Fibroblast of skin of back (primary cell): ENCODE measurements around the gene FRA10AC1.
"Not testable (repeated sequence)": the region's sequence is repeated elsewhere in the genome, so short reads cannot be mapped to it uniquely, and the experiment has no call there.

Source experiments
- DNase-seq: peaks from one replicate; pipeline ENCODE4 v3.0.0-alpha.2; 2013

The FRA10AC1 gene

DNA sequence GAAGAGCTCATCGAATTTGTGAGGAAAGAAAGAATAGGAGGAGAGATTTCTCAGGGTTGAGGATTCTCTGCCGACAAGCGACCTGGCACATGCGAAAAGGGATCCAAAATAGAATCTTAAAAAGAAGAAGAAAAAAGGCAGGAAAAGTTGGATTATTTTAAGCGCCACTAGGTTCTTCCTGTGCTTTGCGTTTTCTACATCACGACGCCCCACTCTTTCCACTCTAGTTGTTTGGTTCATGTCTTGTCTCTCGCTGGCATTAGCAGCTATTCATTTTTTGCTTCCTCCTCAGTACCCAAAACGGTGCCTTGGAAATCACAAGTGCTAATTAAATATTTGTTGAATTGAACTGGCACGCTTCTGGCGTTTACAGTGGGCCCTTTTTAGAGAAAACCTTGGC is 674 bp upstream of the FRA10AC1 start:
- no peak for DNase-seq

DNA sequence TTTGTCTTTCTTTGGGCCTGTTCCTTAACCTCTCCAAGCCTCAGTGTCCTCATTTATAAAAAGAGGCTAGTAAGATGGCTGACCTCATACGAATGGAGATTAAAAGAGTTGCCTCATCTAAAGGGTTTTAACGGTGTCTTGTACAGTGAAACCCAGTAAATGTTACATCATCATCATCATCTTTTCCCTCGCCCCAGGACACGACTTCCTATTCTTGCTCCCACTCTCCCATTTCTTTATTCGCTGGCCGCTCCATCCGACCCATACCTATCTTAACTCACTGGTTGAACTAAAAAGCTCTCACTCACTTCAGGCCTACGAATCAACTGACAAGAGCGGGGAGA is 554 bp downstream of the FRA10AC1 start:
- peak; percentile 44 for DNase-seq

DNA sequence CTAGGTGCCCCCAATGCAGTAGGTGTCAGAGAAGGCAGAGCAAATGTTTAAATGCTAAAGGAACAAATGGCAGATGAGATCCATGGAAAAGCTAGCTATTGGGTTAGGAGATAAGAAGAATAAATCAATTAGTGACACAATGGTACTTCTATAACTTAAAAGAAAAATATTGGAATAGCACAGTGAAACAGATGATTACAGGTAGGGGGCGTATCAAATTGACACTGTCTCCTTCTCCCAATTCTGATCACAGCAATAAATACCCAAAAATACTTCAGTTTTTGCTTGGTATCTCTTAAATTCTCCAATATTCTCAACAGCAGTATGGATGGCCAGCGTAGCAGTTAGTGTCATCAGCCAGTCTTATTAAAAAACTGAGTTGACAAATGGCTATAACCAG is 5.2 kb downstream of the FRA10AC1 start:
- no peak for DNase-seq

DNA sequence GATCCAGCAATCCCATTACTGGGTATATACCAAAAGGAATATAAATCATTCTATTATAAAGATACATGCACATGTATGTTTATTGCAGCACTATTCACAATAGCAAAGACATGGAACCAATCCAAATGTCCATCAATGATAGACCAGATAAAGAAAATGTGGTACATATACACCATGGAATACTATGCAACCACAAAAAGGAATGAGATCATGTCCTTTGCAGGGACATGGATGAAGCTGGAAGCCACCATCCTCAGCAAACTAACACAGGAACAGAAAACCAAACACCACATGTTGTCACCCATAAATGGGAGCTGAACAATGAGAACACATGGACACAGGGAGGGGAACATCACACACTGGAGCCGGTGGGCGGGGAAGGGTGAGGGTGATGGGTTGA is 5.8 kb downstream of the FRA10AC1 start:
- DNase-seq = not testable (repeated sequence)

DNA sequence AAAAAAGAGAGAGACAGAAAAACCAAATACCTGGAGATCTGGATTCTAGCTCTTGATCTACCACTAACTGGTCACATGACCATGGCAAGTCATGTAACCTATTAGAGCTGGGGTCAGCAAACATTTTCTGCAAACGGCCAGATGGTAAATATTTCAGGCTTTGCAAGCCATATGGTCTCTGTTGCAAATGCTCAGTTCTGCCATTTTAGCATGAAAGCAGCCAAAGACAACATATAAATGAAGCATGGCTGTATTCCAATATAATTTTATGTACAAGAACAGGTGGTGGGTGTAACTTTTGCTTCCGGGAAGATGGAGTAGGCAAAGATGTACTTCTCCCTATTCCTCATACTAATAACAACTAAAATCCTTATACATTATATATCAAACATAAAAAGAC is 6.7 kb downstream of the FRA10AC1 start:
- no peak for DNase-seq

DNA sequence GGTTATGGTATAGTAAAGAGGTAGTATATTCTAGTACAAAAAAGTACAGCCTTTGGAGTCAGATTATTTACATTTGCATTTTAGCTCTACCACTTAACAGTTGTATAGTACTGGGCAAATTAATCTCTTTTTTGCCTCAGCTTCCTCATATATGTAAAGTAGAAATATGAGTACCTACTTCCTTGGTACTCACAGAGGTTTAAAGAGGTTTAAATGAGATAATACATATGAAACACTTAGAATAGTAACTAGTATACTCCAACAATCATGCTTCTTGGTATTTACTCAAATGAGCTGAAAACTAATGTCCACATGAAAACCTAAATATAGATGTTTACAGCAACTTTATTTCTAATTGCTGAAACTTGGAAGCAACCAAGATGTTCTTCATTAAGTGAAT is 14.7 kb downstream of the FRA10AC1 start:
- no peak for DNase-seq

DNA sequence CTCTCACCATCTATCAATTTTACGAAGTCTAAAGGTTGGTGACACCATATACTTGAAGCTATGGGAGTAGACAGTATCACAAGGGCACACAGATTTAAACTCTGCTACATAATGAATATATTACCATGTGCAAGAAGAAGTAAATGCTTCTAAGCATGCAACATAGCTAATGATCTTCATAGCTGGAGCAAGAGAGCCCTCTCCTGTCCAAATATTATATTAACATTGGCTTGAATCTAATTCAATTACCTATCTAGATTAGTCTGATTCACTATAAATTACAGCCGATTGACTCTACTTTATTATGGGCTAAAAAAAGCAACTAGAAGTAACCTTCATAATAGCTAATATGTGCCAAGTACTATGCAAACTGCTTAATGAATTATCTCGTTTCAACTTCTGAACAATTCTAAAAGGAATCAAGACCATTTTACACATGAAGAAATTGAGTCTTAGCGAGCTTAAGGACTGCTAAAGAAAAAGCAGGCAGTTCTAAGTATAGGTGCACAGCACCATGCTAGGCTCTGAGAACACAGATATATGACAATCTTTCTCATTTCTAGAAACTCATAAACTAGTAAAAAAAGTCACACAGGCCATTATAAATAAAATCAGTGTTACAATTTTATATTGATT is 21.9 kb downstream of the FRA10AC1 start:
- DNase-seq = peak; percentile 50

DNA sequence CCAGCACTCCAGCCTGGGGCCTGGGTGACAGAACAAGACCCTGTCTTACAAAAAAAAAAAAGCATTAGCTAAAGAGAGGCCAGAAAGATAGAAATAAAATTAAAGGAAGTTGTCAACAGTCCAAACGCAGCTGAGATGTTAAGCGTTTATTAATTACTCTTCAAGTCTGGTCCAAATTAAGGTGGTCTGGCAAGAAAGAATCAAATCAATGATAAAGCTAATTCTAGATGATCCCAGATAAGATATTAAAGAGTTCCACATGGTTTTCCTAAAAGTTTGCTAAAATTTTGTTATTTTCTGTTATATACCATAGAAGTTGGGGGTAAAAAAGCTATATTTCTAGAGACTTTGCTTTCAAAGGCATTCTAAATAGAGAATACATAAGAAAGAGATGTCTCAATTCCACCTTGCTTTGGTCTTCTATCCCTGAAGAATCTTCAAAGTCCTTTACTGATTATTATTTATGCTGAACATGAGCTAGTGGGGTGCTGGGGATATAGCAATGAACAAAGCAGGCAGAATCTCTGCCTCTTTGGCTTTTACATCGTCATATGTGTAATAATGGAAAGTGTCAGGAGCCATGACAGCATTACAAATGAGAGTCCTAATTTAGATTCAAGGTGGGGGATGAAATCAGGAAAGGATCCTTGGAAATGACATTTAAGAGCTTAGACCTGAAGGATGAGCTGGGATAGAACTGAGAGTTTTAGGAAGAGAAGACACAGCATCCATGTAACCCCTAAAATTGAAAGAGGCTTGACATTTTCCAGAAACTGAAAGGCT is 23.4 kb downstream of the FRA10AC1 start:
- DNase-seq = no peak

DNA sequence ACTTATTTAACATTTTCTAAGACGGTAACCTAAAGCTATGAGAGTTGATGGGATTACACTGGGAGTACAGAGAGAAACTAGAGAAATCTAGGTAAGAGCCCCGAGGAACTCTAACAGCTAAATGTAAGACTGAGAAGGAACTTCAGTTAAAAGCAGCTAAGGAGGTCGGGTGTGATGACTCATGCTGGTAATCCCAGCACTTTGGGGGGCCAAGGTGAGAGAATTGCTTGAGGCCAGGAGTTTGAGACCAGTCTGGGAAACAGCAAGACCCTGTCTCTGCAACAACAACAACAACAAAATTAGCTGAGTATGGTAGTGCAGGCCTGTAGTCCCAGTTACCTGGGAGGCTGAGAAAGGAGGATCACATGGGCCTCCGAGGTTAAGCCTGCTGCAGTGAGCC is 24.0 kb downstream of the FRA10AC1 start:
- DNase-seq = no peak

DNA sequence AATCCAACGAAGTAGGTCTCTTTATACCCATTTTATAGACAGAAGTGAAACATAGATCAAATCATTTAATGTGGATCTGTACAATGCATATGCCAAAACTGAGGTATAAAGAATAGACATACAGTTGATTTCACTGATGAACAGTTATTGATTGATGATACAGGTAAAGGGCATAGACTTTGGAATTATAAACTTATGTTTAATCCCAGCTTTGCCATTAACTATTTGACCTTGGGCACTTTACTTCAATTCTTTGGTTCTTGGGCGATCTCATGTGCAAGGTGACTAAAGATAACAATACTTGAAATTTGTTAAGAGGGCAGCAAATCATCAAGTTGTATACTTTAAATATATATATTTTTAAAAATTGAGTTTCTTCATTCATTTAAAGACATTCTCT is 28.6 kb downstream of the FRA10AC1 start:
- DNase-seq = no peak

DNA sequence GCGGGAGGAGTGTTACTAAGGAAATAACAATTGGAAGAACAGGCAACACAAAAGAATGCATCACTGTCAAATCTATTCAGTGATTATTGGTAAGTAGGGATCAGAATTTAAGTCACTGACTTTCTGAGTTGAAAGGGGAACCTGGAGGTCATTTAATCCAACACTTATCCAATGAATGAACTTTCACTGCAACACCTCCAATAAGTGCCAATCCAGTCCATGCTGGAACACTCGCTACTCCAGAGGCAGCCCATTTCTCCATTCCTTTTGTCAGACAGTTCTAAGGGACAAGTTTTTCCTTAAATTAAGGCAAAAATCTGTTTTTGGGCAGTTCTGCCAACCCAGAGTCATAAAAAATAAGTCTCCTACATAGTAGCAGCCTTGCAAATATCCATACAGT is 29.5 kb downstream of the FRA10AC1 start:
- DNase-seq = no peak

DNA sequence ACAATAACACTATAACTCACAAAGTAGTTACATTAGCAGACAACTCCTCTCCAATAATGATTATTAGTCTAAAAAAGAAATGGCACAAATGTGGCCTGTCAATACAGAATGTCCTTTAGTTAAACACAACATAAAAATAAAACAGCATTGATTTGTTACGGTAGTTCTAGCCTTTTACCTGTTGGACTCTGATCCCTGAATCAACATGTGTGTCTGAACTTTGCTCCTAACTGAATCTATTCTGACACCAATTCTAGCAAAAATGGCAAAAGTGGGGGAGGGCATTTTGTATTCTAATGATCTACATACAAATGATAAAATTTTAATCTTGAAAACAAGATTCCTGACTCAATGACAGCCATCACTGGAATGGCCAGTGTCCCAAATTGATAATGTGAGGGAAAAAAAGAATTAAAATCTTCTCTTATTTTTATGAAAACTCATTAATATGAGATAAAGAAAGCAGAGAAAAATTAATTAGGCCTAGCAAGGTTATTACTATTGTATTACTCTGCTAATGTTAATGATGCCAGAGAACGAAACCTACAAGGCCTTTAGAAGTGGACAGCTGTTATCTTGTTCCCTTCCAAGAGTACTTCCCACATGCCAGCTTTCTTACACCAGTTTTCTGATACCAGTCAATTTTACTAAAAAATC is 30.2 kb downstream of the FRA10AC1 start:
- no peak for DNase-seq

DNA sequence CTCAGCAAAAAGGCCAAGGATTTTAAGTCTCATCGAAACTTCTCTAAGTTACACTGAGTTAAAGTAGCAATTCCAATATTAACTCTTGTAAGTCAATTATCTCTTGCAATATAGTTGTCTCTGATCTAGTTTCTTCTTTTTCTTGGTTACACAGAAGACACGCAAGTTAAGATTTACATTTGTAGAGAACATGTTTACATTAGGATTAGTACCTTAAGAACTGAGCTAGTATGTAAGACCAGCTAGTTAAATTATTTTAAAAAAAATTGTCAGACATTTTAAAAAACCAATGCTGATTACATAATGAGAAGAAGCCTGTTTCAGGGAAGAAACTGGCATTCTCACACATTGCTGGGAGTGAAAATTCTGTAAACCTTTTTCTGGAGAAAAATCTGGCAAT is 31.4 kb downstream of the FRA10AC1 start:
- no peak for DNase-seq

DNA sequence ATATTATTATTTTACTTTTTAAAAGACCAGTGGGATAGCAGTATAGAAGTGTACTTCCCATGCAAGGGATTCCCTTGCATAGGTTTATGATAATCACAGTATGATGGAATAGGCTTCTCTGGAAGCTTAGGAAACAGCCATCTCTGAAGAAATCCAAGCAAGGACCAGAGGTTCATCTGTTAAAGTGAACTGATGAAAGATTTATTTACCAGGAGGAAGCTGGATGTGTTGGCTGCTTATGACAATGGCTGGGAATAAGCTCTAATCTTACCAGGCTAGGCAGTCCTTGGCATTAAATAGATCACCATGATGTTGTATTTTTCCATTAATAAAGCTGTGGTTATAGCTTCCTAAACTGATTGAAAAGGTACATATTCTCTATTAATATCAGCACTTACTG is 32.0 kb downstream of the FRA10AC1 start:
- no peak for DNase-seq

DNA sequence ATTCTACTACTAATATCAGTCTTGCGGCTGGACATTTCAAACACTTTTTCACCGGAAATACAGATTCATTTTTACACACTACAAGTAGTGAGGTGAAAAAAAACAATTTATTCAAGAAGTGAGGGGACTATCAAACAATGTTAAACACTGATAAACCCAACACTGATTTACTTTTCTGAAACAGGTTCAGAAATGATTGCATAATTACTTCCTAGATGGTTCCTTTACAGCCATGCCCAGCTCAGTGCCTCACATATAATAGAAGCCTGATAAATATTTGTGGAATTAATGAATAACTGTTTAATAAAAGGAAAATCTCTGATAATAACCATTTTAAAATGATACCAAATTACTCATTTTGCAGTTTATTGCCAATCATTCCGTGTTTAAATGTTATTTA is 34.6 kb downstream of the FRA10AC1 start:
- no peak for DNase-seq

DNA sequence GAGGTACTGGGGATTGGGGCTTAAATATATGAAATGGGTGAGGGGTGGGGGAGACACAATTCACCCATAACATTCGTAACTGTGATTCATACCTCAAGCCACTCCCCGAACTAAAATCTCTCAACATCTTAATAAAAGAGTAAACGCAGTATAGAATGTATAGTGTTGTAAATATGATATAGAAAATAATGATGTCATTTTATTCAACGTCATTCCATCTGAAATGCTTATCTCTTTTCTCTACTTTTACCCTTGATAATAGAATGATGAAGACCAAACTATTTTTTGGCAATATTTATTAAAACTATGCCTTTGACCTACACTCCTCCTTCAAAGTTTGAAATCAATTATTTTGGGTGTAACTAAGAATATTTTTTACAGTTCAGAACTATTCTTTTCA is 36.4 kb downstream of the FRA10AC1 start:
- DNase-seq = no peak

DNA sequence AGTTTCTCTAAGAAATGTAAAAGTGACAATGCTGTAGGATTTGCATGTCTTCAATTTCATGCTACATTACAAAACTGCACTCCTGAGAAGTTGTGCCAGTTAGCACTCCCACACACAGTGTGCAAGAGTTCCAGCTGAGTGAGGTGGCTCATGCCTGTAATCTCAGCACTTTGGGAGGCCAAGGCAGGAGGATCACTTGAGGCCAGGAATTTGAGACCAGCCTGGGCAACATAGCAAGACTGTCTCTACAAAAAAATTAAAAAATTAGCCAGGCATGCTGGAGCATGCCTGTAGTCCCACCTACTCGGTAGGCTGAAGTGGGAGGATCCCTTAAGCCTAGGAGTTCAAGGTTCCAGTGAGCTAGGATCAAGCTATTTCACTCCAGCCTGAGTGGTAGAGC is 44.6 kb downstream of the FRA10AC1 start:
- DNase-seq = no peak

DNA sequence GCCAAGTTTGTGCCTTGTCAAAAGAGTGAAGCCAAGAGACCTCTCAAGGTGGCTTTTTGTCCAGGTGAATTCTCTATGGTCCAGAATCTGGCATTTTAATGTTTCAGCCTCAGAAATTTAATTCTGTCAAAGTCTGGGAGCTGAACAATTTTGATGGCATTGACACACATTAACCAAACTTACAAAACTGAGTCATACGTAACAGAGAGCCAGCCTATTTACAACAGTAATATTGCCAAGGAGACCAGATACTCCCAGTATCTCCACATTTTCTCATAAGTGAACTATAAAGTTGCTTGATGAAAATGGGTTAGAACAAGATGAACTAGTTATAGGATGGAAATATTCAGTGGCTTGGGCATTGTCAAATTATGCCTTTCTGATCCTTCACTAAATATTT is 46.2 kb downstream of the FRA10AC1 start:
- peak; percentile 3 for DNase-seq

DNA sequence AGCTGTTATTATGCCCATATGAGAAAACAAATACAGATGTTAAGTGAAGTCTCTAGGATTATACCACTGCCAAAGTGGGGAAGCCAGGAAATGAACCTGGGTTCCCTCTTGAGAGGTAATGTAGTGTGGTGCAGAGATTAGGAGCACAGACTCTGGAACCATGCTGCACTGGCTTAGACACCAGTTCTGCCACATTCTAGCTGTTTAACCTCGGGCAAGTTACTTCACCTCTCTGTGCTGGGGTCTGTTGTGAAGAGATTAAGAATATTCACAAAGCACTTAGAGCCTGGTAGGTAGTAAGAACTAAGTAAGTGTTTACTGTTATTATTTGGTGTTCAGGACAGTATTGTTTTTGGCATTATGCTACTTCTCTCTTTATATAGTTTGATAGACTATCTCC is 48.2 kb downstream of the FRA10AC1 start:
- DNase-seq = no peak

DNA sequence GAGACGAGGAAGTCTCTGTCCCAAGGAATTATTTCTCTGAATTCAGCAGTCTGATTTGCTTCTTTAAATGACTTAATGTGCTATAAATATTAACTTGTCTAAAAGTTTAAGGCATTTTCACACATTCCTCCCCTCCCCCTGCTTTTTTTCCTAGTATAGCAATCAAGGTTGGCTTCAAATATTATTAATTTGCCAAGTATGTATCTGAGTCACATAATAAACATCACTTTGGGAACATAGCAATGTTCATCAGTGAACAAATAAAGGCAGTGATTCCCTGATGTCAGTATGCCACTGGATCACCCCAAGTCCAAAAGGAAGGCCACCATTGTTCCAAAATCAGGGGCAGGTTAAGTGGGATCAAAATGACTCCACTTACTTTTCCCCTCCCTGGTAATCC is 49.5 kb downstream of the FRA10AC1 start:
- peak; percentile 83 for DNase-seq

DNA sequence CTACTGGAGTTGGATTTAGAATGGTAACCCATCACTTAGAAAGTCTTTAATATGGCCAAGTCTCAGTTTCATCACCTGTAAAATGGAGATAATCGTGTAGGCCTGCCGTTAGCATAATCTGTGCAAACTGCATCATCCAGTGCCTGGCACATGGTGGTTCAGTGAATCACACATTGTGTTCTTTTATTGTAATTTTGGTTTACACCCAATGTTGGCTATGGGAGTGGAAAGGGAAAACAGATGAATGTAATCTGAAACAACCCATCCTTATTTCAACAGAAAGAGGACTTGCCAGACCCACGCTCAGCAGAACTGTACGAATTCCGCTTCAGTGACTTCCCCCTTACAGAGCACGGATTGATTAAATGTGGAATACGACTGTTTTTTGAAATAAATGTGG is 62.6 kb downstream of the FRA10AC1 start:
- DNase-seq = no peak

DNA sequence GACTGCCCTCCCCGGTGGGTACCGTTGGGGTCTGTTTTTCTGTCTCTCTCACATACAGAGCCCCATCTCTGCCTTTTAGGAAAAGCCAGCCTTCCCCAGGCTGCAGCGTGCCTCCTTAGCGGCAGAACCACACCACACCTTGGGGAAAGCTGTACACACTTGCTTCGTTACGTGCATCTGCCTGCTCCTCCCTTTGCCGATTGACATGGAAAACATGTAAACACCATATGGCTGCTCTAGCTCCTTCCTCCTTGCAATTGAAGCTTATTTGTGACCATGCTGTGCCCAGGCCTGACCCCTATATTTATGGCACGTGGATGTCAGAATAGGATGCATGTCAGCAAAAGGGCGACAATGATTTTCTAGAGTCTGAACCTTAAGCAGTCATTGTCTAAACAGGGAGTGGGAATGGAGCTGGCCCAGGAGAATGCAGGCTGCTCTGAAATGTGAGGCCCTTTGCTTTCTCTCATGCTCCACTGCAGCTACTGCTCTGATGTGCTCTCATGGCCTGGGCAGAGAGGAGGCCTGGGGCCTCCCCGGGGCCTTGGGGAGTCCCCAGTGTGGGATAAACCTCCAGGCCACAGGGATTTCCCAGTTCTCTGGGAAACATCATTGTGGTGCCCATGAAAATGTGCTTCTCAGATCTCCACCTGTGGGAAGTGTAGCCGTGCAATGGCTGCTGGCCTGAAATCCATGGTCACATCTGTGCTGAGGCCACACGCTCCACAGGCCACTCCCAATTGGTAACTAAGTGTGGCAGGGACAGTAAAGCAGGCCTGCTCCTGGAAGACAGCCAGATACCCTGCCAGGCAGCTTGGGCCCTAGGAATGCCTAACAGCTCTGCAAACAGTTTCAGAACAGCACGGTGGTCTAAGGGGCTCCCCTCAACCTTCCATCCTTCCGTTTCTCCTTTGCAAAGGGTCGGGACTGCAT is 71.5 kb downstream of the FRA10AC1 start:
- DNase-seq = no peak
